ENCODE measurements around the gene SMG6.

SMG6 gene

GRCh38 chr17:2094891-2095535, 208.6 kb downstream of the SMG6 start:
- TF ChIP-seq, protein P1, sequence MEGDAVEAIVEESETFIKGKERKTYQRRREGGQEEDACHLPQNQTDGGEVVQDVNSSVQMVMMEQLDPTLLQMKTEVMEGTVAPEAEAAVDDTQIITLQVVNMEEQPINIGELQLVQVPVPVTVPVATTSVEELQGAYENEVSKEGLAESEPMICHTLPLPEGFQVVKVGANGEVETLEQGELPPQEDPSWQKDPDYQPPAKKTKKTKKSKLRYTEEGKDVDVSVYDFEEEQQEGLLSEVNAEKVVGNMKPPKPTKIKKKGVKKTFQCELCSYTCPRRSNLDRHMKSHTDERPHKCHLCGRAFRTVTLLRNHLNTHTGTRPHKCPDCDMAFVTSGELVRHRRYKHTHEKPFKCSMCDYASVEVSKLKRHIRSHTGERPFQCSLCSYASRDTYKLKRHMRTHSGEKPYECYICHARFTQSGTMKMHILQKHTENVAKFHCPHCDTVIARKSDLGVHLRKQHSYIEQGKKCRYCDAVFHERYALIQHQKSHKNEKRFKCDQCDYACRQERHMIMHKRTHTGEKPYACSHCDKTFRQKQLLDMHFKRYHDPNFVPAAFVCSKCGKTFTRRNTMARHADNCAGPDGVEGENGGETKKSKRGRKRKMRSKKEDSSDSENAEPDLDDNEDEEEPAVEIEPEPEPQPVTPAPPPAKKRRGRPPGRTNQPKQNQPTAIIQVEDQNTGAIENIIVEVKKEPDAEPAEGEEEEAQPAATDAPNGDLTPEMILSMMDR (IDR thresholded peaks at IDR 0.05; ENCODE audit: extremely low read depth, missing control alignments) = peak; percentile 40
- peak; percentile 30 for DNase-seq (ENCODE audit: low spot score)

DNA sequence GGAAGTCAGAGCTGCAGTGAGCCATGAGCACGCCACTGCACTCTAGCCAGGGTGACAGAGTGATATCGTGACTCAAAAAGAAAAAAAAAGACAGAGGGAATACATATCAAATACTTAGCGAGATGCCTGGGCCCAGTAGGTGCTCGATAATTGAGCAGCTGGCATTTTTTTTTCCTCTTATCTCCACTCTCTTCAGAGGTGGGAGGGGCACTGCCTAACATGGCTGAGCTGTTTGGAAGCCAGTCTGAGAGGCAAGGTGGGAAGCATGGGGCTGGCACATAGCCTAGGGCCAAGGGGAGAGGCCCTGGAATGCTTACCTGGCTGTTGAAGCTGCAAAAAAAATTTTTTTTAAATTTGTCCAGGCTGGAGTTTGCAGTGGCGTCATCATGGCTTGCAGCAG, 210.2 kb downstream of the SMG6 start:
- TF ChIP-seq, protein P1 (IDR thresholded peaks at IDR 0.05; ENCODE audit: extremely low read depth, missing control alignments) = no peak

GRCh38 chr17:2092253-2092652, 211.3 kb downstream of the SMG6 start:
- no peak for DNase-seq (ENCODE audit: low spot score)
- TF ChIP-seq, protein P1 (IDR thresholded peaks at IDR 0.05; ENCODE audit: extremely low read depth, missing control alignments) = no peak

More for the DNA sequence above, 210.2 kb downstream of the SMG6 start:
- DNase-seq (ENCODE audit: low spot score) = no peak

DNA sequence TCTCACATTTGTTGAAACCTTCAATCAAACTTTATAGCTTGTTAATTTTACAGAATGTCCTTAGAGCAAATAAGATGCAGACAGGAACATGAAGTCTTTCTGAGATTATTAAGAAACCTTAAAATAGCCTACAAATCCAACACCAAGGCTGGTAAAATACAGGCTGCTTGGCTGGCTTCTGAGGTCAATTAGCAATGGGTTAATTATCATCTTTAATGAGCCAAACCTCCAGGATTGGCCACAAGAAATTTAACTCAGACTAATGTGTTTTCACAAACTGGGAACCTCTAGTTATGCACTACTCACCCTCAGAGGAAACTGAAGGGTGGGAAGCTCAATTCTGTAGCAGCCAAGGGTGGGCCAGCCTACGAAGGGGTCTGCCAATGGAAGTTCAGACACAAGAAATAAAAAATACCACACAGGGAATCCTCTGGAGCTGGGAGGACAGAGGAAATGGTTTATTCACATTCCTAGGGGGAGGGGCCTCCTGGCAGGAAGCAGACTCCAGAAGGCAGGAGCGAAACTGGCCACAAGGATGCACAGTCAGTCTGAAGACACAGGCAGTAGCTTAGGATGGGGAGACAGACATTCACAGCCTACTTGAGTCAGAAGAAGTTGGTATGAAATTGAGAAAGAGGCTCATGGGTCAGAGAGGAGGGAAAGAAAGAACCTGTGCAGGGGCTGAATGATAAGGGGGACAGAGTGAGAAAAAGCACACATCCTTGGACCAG, 212.6 kb downstream of the SMG6 start:
- TF ChIP-seq, protein P1 (IDR thresholded peaks at IDR 0.05; ENCODE audit: extremely low read depth, missing control alignments) = no peak
- DNase-seq (ENCODE audit: low spot score) = no peak

- no peak for DNase-seq (ENCODE audit: low spot score)
These were observed 213.4 kb downstream of the SMG6 start for GRCh38 chr17:2090210-2090641.

DNA sequence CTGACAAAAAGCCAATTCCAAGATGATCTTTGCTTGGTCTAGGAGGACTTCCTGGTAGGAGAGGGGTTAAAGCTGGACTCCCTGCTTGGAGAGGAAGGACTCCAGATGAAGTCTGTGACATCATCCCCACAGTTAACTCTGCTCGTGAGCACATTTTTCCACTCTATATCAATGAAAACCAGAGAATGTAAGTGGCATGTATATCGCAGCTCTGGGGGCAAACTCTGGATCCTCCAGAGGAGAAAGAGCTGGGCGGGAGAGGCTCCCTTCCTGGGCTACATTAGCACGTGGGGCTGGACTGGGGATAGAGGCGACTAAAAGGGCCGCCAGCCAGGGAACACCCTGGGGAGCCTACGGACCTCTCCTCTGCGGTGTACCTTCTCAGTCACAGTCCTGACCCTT, 214.6 kb downstream of the SMG6 start:
- DNase-seq (ENCODE audit: low spot score) = no peak
- TF ChIP-seq, protein P1 (IDR thresholded peaks at IDR 0.05; ENCODE audit: extremely low read depth, missing control alignments) = no peak

More at GRCh38 chr17:2090210-2090641, 213.4 kb downstream of the SMG6 start:
- TF ChIP-seq, protein P1 (IDR thresholded peaks at IDR 0.05; ENCODE audit: extremely low read depth, missing control alignments) = no peak

DNA sequence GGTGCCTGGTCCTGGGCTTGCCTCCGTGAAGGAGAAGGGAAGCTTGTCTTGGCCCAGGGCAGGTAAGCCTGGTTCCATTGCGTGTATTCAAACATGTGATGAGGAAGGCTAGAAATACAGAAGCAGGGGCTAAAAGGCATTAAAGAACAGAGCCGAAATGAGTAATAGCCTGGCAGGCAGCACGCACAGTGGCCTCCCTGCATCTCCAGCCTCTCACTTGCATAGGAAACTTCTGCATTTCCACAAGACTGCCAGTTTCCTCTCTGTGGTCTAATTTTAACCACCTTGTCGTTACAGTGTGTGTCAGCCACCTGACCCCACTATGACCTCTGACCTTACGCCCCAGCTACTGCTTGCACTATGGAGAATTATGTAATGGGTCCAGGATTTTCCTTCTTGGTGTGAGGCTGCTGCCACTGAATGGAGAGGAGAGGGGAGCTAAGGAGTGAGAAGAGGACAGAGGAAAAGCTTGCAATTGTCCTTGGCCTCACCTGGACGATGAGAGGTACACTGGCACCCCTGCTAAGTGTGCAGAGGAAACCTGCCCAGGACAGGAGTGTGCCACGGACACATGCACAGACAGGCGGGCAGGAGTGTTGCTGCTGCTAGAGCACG, 215.9 kb downstream of the SMG6 start:
- TF ChIP-seq, protein P1 (IDR thresholded peaks at IDR 0.05; ENCODE audit: extremely low read depth, missing control alignments) = no peak
- DNase-seq (ENCODE audit: low spot score) = peak; percentile 54

Measured in GM20000 (cell line).